Measurements from ENCODE around the gene WAPL.

The WAPL gene

DNA sequence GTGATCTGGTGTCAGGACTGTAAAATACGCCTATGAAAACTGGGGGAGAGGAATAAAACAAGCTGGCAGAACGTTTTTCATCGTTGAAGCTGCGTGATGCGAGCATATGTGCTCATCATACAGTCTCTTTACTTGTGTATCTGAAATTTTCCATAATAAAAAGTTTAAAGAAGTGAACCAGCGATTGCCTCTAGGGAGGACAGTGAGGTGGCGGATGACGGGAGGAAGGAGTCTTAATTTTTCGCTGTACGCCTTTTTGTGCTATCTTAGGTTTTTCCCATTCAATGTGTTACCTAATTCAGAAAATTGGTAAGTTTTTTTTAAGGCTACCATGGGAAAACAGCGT lies 891 bp upstream of the WAPL start:
- no peak for DNase-seq

DNA sequence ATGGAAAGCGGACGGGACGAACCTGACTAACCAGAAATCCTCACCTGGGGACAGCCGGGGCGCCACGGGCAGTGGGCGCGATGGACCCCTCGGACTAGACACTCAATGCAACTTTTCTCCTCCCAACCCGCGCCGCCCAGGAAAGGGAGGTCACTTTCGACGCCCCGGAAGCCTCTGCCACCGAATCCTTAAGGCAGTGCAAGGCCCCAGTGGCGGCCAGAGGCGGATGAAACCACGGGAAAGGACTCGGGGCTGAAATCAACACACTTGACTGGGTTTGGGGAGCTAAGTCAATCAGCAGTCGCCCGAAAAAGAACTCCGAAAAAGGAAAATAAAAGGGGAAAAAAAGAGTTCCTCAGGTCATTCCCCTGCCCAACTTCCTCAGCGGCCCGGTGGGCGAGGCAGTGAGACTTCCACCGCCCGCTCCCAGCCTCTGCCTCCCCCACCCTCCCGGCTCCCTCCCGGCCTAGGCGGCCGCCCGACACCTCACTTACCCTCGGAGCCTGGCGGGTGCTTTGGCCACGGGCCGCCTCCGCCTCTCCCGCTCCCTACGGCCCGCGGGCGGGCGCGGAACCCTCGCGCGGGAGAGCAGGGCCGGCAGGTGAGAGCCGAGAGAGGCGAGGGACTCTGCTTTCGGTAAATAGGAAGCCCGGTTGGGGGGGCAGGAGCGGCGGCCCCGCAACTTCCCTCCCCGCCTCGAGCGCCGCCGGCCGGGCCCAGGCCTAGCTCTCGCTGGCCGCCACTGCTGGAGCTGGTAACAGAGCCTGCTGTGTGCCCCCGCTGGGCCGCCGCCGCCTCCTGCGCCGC lies 518 bp downstream of the WAPL start:
- DNase-seq = peak in 1 of 2 experiments; percentile 43

DNA sequence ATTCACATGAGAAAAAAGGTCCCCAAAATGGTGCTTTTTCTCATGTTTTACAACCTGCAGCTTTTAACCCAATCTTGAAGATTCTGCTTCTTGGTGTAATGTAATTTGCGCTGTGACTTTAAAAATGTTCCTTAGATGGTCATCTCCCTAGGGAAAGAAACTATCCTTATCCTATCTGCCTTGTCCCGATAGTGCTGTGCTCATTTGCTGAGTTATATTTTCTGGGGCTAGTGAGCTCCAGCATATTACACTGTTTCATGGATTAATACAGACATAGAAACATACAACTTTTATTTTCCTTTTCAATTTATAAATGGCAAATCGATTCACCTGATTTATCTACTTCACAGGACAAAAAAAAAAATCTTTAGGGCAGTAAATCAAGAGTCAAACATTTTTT lies 2.8 kb downstream of the WAPL start:
- no peak for DNase-seq

DNA sequence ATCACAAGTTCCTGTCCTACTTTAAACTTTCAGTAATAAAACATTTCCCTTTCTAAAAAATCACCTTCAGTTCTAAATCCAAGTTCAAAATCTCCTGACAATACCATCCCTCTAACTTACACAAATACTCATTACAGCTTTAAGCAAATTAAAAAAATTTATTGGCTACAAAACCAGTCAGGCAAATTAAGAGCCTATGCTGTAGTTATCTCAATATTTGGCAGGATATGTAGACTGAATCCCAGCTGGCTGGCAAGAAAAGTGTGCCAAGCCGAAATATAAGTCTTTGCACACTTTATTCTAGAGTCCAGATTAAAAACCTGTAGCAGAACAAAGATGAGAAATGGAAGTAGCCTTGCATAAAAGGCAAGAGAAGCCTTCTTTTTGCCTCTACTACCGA lies 9.5 kb downstream of the WAPL start:
- peak in 1 of 2 experiments; percentile 24 for DNase-seq

DNA sequence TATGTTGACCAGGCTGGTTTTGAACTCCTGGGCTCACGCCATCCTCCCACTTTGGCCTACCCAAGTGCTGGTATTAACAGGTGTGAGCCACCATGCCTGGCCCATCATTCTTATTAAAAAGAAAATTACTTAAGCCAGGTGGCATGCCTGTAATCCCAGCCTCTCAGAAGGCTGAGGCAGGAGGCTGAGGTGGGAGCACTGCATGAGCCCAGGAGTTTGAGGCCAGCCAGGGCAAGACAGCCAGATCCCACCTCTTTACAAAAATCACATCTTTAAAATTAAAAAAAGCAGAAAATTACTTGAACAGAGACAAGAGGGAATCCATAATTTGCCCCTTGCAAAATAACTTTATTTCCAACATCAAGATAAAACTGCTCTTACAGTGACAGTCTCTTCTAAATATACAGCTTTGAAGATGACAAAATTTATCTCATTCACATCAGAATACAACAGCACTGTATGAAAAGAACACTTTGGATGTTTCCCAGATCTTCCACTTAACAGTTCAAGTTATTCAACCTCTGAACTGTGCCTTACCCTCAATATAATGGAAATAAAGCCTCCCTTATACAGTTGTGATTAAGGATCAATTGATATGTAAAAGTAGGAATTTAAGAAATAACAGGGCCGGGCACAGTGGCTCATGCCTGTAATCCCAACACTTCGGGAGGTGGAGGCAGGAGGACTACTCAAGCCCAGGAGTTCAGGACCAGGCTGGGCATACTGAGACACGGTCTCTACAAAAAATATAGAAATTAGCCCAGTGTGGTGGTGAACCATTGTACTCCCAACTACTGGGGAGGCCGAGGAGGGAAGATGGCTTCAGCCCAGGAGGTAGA lies 10.3 kb downstream of the WAPL start:
- no peak for DNase-seq

DNA sequence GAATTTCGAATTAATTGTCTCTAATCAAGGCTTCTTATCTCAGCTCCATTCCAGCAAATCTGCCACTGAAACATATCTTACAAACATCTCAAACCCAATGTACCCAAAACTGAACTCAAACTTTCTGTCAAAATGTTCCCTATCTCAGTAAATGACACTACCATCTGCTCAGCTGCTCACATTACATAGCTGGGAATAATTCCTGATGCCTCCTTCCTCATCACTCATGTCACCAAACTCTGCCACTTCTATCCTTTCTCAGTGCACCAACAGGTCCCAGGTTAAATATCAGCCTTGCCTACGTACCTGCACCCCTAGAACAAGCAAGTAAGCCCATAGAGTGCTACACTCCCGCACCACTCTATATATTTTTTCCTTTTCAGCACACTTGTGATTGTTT lies 12.4 kb downstream of the WAPL start:
- no peak for DNase-seq

DNA sequence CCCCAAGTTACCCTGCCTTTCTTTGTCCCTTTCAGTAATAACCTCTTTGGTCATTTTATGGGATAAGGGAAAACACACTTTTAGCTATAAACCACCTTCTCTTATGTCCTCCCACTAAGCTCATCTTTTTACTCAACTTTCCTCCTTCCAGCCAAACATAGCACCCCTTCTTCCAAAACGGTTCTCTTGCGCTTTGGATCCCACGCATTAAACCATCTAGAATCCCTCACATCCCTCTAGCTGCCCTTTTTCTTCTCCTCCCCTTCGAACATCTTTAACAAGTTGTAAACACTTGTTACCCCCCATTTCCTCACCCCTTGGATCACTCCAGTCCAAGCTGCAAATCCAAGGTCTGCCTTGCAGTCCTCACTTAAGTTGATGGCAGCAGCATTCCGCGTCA lies 13.4 kb downstream of the WAPL start:
- no peak for DNase-seq

DNA sequence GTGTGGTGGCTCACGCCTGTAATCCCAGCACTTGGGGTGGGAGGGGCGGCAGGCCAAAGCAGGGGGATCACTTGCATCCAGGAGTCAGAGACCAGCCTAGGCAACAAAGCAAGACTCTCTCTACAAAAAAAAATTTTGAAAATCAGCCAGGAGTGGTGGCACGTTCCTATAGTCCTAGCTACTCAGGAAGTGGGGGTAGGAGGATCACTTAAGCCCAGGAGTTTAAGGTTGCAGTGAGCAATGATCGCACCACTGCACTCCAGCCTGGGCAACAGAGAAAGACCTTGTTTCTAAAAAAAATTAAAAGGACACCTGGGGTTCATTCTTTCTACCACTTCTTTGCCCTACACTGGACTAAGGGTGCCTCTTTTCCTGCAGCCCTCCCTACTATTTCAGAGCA lies 15.1 kb downstream of the WAPL start:
- no peak for DNase-seq

DNA sequence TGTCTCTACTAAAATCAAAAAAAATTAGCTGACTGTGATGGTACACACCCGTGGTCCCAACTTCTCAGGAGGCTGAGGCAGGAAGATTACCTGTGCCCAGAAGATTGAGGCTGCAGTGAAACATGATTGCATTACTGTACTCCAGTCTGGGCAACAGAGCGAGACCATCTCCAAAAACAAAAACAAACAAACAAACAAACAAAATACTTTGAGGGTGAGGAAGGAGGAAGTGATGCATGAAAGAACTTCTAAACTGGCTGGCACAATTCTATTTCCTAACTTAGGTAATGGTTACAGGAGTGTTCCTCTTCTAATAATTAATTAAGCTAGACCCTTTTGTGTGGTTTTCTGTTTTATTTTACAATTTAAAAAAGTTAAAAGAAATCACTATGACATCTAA lies 15.5 kb downstream of the WAPL start:
- DNase-seq = no peak

DNA sequence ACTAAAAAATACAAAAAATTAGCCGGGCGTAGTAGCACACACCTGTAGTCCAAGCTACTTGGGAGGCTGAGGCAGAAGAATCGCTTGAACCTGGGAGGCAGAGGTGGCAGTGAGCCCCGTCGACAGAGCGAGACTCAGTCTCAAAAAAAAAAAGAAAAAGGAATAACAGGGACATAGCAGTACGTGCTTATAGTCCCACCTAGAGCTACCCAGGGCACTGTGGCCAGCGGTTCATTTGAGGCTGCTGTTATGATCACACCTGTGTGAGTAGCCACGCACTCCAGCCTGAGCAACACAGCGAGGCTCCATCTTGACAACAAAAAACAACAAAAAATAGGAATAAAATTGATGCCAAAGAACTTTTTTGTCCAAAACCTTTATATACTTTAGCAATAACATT lies 17.1 kb downstream of the WAPL start:
- DNase-seq = no peak

DNA sequence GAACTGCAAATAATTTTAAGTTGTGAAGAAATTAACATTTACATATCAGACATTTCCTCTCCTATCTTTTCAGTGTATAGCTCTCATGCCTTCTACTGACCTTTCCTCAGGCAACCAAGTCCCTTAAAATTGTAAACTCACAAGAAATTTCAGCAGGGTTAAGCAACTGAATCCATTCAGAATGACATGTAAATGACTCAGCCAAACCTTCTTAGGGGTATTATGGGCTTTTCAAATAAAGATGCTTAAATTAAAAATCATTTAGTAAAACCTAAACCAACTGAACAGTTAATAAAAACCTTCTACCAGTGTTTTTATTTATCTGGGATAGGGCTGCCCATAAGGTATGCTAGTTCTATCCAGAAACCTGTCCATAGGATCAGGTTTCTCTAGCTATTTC lies 20.7 kb downstream of the WAPL start:
- DNase-seq = no peak

DNA sequence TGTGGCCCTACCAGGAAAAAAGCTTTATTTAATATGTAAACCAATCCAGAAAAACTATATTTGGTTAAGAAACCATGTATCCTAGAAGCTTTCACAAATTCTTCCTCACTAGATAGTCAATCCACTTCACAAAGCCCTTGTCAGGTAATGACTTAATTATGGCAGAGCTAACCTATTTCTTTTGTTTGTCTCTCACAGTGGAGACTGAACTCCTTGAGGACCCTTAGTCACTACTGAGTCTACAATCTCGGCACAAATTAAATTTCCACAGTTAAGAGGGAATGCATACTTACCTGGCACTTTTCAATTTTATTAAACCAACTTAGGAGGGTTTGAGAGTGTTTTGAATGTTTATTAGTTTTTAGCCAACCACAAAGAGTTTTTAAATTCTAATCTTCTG lies 23.0 kb downstream of the WAPL start:
- DNase-seq = no peak

DNA sequence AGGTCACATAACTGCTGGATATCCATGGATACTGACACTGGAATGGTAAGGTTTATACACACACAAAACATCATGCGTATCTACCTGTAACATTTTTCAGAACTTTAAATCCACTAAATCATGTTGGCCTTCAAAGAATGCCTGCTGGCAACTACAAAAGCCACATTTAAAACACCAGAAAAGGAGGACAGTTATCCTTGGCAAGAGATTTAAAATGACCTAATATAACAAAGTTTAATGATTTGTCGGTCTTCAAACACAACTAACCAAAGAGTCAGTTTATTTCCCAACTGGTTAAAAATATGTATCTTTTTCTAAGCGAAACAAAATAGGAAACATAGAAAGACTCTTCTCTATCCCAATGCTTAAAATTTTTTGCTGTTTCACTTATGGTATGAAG lies 24.0 kb downstream of the WAPL start:
- no peak for DNase-seq

DNA sequence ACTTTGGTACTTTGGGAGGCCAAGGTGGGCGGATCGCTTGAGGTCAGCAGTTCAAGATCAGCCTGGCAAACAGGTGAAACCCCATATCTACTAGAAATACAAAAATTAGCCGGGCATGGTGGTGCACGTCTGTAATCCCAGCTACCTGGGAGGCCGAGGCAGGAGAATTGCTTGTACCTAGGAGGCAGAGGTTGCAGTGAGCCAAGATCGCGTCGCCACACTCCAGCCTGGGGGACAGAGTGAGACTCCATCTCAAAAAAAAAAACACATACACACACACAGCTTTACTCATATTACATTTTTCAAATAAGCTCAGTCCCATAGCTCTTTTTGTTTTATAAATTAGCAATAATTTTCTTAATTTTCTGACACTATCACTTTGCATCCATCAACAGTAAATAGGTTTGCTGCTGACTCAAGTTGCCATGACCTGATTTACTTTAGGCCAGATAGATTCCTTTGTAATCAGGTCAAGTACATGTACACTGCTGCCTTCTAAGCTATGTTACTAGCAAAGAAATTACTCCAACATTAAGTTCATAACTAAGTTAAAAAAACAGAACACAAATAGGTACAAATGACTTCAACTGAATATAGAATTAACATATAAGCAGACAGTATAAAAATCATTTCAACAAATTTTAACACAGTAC lies 31.5 kb downstream of the WAPL start:
- DNase-seq = no peak

DNA sequence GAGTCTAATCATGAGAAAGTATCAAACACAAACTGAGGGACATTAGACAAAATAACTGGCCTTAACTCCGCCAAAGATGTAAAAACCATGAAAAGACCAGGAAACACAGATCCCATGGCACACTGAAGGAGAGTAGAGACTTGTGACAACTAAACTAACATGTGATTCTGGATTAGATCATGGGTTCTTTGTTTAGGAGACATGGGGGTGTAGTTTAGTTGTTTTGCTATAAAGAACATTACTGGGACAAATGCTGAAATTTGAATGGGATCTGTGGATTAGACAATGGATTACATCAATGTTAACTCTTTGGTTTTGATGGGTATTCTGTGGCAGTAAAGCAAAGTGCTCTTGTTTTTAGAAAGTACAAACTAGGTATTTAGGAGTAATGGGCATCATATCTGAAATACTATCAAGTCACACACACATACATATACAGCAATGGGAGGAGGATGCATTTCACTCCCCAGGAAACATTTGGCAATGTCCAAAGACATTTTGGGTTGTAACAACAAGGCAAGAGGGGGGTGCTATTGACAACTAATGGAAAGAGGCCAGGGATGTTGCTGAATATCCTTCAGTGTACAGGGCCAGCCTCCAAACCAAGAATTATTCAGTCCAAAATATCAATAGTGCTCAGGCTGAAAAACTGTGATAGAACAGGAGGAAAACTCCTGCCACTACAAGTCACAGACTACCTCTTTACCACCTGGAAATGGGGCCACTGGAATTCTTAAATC lies 32.4 kb downstream of the WAPL start:
- DNase-seq = no peak

DNA sequence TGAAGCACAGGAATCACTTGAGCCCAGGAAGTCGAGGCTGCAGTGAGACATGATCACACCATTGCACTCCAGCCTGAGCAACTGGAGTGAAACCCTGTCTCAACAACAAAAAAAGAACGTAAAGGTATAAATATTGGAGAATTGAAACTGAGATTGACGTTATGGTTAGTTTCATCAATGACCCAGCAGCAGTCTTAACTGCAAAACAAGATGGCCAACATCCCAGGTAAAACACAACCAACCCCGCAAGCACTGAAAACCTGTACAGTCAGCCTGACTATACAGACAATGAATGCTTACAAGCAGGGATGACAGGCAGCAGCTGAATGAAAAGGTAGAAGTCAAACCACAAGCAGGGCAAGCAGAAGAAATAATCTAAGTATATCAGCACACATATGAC lies 34.7 kb downstream of the WAPL start:
- no peak for DNase-seq

DNA sequence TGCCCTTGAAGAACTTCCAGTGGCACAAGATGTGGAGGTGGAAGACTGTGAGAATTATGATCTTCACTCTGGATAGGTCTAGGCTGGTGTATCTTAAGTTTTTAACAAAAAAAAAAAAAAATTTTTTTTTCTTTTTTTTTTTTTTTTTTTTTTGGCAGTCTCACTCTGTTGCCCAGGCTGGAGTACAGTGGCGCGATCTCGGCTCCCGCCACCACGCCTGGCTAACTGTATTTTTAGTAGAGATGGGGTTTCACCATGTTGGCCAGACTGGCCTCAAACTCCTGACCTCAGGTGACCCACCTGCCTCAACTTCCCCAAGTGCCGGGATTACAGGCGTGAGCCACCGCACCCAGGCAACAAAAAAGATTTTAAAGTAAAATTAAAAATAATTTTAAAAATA lies 37.9 kb downstream of the WAPL start:
- no peak for DNase-seq

DNA sequence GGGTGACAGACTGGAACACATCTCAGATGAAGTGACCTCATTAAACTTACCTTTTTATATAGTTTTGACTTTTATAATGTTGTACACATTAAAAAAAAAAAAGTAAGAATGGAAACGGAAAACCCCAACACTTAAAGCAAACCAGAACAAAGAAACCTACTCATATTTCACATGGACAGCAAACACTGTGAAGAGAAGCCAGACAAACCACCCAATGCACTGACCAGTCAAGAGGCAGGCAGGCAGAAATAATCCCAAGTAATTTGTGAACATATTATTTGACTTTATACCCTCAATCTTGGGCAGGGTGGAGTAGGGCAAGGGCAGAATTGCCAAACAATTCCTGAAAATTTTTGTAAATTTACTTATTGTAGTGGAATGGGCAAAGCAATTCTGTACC lies 39.8 kb downstream of the WAPL start:
- DNase-seq = no peak

DNA sequence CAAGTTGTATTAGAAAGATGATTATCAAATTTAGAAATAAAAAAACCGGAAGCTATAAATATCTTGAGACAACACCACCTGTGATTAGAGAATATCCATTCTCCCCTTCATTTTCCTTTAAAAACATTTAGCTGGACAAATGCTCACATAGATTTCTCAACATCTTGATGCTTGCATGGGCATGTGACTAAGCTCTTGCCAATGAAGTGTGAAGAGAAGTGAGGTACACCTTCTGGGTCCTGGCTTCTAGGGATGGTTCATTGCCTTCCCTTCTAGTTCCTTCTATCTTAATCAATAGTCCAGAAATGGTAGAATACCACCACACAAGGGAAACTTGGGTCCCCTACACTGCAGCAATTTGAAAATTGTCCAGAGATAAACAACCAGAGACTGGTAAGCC lies 41.0 kb downstream of the WAPL start:
- DNase-seq = no peak

DNA sequence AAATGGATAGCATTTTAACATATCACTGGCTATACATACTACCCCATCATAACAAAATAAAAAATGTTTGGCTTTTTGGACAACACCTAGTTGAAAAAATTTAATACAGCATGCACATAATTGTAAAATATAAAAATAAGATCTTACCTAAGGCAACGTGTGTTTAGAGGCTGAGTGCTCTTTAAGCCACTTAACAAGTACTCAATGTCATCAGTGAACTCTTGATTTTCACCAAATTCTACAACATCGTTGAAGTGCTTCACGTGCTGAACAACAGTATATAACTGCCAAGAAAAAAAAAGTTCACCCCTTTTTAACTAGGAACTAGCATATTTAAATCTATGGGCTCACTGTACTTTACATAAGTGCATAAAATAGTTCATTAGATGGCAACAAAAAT lies 49.5 kb downstream of the WAPL start:
- DNase-seq = no peak

DNA sequence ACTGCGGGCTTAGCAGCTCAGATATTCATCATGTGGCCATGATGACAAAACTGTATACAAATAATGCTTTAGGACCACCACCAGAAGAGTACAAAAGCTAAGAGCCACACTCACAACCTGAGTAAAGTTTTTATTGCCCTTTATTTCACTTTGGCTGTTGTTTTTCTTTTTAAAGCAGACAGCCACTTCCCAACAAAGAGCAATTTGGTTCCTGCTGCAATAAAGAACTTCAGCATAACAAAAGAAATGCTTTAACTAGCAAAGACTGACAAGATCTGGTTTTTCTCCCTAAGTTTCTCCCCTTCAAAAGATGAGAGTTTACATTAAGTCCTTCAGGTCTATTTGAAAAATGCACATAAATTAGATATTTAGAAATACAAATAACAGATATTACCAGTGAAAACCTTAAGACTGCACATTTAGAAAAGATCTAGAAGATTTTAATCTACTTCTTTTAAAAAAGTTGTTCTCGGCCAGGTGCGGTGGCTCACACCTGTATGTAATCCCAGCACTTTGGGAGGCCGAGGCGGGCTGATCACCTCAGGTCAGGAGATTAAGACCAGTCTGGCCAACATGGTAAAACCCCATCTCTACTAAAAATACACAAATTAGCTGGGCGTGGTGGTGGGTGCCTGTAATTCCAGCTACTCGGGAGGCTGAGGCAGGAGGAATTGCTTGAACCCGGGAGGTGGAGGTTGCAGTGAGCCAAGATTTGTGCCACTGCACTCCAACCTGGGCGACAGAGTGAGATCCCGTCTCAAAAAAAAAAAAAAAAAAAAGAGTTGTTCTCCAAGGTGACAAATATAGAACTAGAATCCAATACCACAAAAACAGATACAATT lies 59.4 kb downstream of the WAPL start:
- DNase-seq = no peak

DNA sequence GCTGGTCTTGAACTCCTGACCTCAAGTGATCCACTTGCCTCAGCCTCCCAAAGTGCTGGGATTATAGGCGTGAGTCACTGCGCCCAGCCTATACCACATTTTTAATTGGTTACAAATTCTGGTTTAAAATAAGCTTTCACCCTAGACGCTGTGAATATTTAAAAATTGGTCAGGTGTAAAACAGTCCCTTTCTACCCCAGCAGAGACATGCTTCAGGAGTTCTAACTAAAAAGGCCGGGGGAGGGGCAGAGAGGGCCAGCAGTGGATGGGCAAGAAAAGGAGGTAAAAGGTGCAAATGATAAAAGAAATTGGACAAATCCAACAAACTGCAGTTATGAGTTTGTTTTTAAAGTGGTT lies 70.0 kb downstream of the WAPL start:
- no peak for DNase-seq
